H1 (cell line): ENCODE measurements around the gene EEIG2. TPM values are rescaled to one million over a fixed set of nuclear protein-coding genes. Genes with fewer than 3 reads are reported as not detected.

Experiments used
- CBX5 ChIP-seq: fragments of 300-800, 300-1000 bp; sonication (generic); IDR thresholded peaks from 2 replicates; pipeline ENCODE4 v1.7.1; 2016; ENCODE audit warnings: antibody characterized with exemption, low read length, low read depth
- CHD1 ChIP-seq: IDR thresholded peaks from 2 replicates; pipeline ENCODE4 v1.6.1; 2012; ENCODE audit warnings: low read depth, low read length, improper control_type of control experiment
- EZH2 ChIP-seq: fragments of 200-600 bp; sonication (generic); IDR thresholded peaks from 2 replicates; pipeline ENCODE4 v1.7.1; 2012; ENCODE audit warnings: low read depth, mild to moderate bottlenecking, moderate library complexity, low read length, inconsistent platforms; ENCODE audit not compliant: severe bottlenecking
- POLR2A ChIP-seq, 2 experiments: IDR thresholded peaks; 1 replicate in 1 of 2; 2 replicates in 1 of 2; pipeline ENCODE4 v1.6.1; 2011; ENCODE audit warnings: low read depth in 2 of 2, low read length in 2 of 2, mild to moderate bottlenecking in 2 of 2; ENCODE audit errors: control extremely low read depth in 1 of 2
- SAP30 ChIP-seq: fragments of 300-600 bp; sonication (generic); IDR thresholded peaks from 2 replicates; pipeline ENCODE4 v1.7.1; 2012; ENCODE audit warnings: low read length, moderate library complexity, mild to moderate bottlenecking, inconsistent platforms; ENCODE audit not compliant: insufficient read depth, insufficient replicate concordance
- polyA plus RNA-seq, 7 experiments: library from polyadenylated mRNA; depleted of rRNA in 3 of 7; stranded (reverse) in 5 of 7; unstranded in 2 of 7; fragments of >200 nt in 5 of 7; fragments of 200-250 nt in 2 of 7; gene quantifications; 1 replicate in 5 of 7; 2 replicates in 1 of 7; 4 replicates in 1 of 7; pipeline versions ENCODE4 v1.2.1 to v1.2.3, GENCODE V29; 2011 to 2013; ENCODE audit warnings: missing spikeins in 2 of 7, mixed read lengths in 2 of 7
- total RNA-seq: library from RNA; stranded (reverse); fragmentation: NEBNext Ultra II Directional; extraction: Animal tissue kit (Norgen Biotek cat#: 25700); gene quantifications from 2 replicates; pipeline ENCODE4 v1.2.1, GENCODE V29; 2021
- TF ChIP-seq, protein P1 (sequence below), 3 experiments: IDR thresholded peaks; 1 replicate in 2 of 3; 2 replicates in 1 of 3; pipeline versions ENCODE4 v1.5.1 to v1.6.1; 2011; ENCODE audit warnings: low read length in 3 of 3, mild to moderate bottlenecking in 3 of 3, inconsistent platforms in 2 of 3, low read depth in 1 of 3, moderate library complexity in 1 of 3; ENCODE audit not compliant: insufficient read depth in 1 of 3; ENCODE audit errors: control extremely low read depth in 1 of 3

Gene EEIG2
- total and polyA plus RNA-seq, 2 of the 8 experiments (the other 6 are each of a cell fraction or from before 2014, with no cell fraction given) = 6.1 to 20.1 TPM

DNA sequence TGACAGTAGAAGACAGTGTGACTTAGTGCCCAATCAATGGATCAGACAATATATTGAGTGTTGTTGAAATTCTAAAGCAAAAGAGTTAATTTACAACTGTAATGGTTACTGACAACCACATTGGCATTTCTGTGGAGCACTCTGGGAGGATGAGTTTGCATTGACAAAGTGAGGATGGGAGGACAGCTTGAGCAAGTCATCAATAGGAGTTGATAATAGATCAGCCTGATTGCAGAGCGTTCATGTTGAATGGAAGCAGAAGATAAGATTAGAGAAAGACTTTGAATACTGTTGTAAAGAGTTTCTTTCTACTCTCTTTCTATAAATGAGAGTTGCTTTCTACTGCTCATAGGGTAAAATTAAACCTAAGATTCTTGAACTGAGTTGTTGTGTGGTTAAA is 3.9 kb downstream of the EEIG2 start (continued):
- TF ChIP-seq, protein P1, sequence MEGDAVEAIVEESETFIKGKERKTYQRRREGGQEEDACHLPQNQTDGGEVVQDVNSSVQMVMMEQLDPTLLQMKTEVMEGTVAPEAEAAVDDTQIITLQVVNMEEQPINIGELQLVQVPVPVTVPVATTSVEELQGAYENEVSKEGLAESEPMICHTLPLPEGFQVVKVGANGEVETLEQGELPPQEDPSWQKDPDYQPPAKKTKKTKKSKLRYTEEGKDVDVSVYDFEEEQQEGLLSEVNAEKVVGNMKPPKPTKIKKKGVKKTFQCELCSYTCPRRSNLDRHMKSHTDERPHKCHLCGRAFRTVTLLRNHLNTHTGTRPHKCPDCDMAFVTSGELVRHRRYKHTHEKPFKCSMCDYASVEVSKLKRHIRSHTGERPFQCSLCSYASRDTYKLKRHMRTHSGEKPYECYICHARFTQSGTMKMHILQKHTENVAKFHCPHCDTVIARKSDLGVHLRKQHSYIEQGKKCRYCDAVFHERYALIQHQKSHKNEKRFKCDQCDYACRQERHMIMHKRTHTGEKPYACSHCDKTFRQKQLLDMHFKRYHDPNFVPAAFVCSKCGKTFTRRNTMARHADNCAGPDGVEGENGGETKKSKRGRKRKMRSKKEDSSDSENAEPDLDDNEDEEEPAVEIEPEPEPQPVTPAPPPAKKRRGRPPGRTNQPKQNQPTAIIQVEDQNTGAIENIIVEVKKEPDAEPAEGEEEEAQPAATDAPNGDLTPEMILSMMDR (IDR thresholded peaks at IDR 0.05; ENCODE audit: control extremely low read depth in 1 of 3, insufficient read depth in 1 of 3, low read depth in 1 of 3, low read length in 3 of 3) = no peak
- TF ChIP-seq CHD1 (no peak), SAP30 (no peak), EZH2 (no peak), CBX5 (no peak), POLR2A (IDR thresholded peaks at IDR 0.05; ENCODE audit: control extremely low read depth in 1 of 2, low read depth in 2 of 2, low read length in 2 of 2) (no peak)
